ENCODE results near the gene CD80.

- no peak for TF ChIP-seq EP300 (IDR thresholded peaks at IDR 0.05; ENCODE audit: low read depth)
- TF ChIP-seq, protein P1, sequence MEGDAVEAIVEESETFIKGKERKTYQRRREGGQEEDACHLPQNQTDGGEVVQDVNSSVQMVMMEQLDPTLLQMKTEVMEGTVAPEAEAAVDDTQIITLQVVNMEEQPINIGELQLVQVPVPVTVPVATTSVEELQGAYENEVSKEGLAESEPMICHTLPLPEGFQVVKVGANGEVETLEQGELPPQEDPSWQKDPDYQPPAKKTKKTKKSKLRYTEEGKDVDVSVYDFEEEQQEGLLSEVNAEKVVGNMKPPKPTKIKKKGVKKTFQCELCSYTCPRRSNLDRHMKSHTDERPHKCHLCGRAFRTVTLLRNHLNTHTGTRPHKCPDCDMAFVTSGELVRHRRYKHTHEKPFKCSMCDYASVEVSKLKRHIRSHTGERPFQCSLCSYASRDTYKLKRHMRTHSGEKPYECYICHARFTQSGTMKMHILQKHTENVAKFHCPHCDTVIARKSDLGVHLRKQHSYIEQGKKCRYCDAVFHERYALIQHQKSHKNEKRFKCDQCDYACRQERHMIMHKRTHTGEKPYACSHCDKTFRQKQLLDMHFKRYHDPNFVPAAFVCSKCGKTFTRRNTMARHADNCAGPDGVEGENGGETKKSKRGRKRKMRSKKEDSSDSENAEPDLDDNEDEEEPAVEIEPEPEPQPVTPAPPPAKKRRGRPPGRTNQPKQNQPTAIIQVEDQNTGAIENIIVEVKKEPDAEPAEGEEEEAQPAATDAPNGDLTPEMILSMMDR (IDR thresholded peaks at IDR 0.05) = no peak
- no peak for TF ChIP-seq POLR2A (IDR thresholded peaks at IDR 0.05)
- no peak for TF ChIP-seq POLR2AphosphoS5 (IDR thresholded peaks at IDR 0.05)
Measured at GRCh38 chr3:119510690-119511089, 48.7 kb downstream of the CD80 start.

All from transverse colon (tissue), 4 donors.